IPS-NIHi7 (cell line): ENCODE results near the gene ZDHHC4.

Source experiments
- DNase-seq: peaks from one replicate; pipeline ENCODE4 v3.0.0; 2012; ENCODE audit warnings: mixed read lengths; ENCODE audit errors: extremely low spot score

The ZDHHC4 gene

GRCh38 chr7:6577369-6578113 lies at the start of gene ZDHHC4:
Gene ZDHHC4 (plus strand): TSS chr7:6577454. CDS start chr7:6580562, 3,108 bp downstream.
- DNase-seq = peak; percentile 96

- no peak for DNase-seq
These were observed 48.7 kb upstream of the ZDHHC4 start for GRCh38 chr7:6528401-6529130.

GRCh38 chr7:6529643-6530042 lies 47.6 kb upstream of the ZDHHC4 start:
- no peak for DNase-seq

GRCh38 chr7:6530626-6531491 lies 46.4 kb upstream of the ZDHHC4 start:
- DNase-seq = peak; percentile 80

- DNase-seq = no peak
These were observed 45.6 kb upstream of the ZDHHC4 start for GRCh38 chr7:6531492-6532279.

GRCh38 chr7:6532516-6532915 lies 44.7 kb upstream of the ZDHHC4 start:
- no peak for DNase-seq

GRCh38 chr7:6533893-6534495 lies 43.3 kb upstream of the ZDHHC4 start:
- DNase-seq = no peak

GRCh38 chr7:6536262-6537260 lies 40.7 kb upstream of the ZDHHC4 start:
- peak; percentile 97 for DNase-seq

- no peak for DNase-seq
These were observed 34.9 kb upstream of the ZDHHC4 start for GRCh38 chr7:6542368-6542767.

GRCh38 chr7:6545398-6546126 lies 31.7 kb upstream of the ZDHHC4 start:
- no peak for DNase-seq

- DNase-seq = peak; percentile 70
These were observed 30.6 kb upstream of the ZDHHC4 start for GRCh38 chr7:6546498-6547251.

- no peak for DNase-seq
These were observed 29.9 kb upstream of the ZDHHC4 start for GRCh38 chr7:6547400-6547799.

GRCh38 chr7:6551016-6551511 lies 26.2 kb upstream of the ZDHHC4 start, which contains the start of gene GRID2IP:
Gene GRID2IP (minus strand): TSS chr7:6551461. CDS start chr7:6551436, 25 bp downstream.
- DNase-seq = no peak

GRCh38 chr7:6553448-6554044 lies 23.7 kb upstream of the ZDHHC4 start:
- no peak for DNase-seq

- no peak for DNase-seq
These were observed 22.4 kb upstream of the ZDHHC4 start for GRCh38 chr7:6554848-6555247.

GRCh38 chr7:6556196-6556595 lies 21.1 kb upstream of the ZDHHC4 start:
- peak; percentile 61 for DNase-seq

- DNase-seq = peak; percentile 84
These were observed 18.4 kb upstream of the ZDHHC4 start for GRCh38 chr7:6558837-6559236.

- DNase-seq = no peak
These were observed 17.4 kb upstream of the ZDHHC4 start for GRCh38 chr7:6559896-6560295.
